GM23248 (cell line): Measurements from ENCODE around the gene UPK3A. TPM values are rescaled to one million over a fixed set of nuclear protein-coding genes. Genes with fewer than 3 reads are reported as not detected.

ENCODE experiments used
- DNase-seq: peaks from one replicate; pipeline ENCODE4 v3.0.0-alpha.2; 2015
- H2AFZ ChIP-seq: fragments of 200-600 bp; sonication (generic); 2 replicates; pipeline ENCODE4 v1.6.1; 2016; ENCODE audit warnings: antibody characterized with exemption
- H3F3A ChIP-seq: fragments of 200-600 bp; sonication (generic); 2 replicates; pipeline ENCODE4 v1.6.1; 2016; ENCODE audit warnings: mild to moderate bottlenecking, antibody characterized with exemption, mixed run types; ENCODE audit not compliant: insufficient read depth
- H3K27ac ChIP-seq: fragments of 200-600 bp; sonication (generic); 2 replicates; pipeline ENCODE4 v1.5.1; 2016; ENCODE audit warnings: mild to moderate bottlenecking
- H3K27me3 ChIP-seq: fragments of 200-600 bp; sonication (generic); replicated peaks from 2 replicates; pipeline ENCODE4 v1.6.1; 2016; ENCODE audit warnings: mild to moderate bottlenecking; ENCODE audit not compliant: insufficient read depth
- H3K36me3 ChIP-seq: fragments of 200-600 bp; sonication (generic); 2 replicates; pipeline ENCODE4 v1.6.1; 2016; ENCODE audit warnings: low read depth, mild to moderate bottlenecking
- H3K4me1 ChIP-seq: fragments of 200-600 bp; sonication (generic); 2 replicates; pipeline ENCODE4 v1.6.1; 2016; ENCODE audit warnings: mild to moderate bottlenecking; ENCODE audit not compliant: insufficient read depth
- H3K4me2 ChIP-seq: fragments of 200-600 bp; sonication (generic); one replicate; pipeline ENCODE4 v1.6.1; 2016; ENCODE audit warnings: mild to moderate bottlenecking; ENCODE audit not compliant: unreplicated experiment
- H3K4me3 ChIP-seq: fragments of 200-600 bp; sonication (generic); 2 replicates; pipeline ENCODE4 v1.5.1; 2016; ENCODE audit warnings: mild to moderate bottlenecking
- H3K79me2 ChIP-seq: fragments of 200-600 bp; sonication (generic); 2 replicates; pipeline ENCODE4 v1.6.1; 2016; ENCODE audit warnings: mild to moderate bottlenecking; ENCODE audit not compliant: insufficient read depth
- H3K9ac ChIP-seq: fragments of 200-600 bp; sonication (generic); 2 replicates; pipeline ENCODE4 v1.6.1; 2016; ENCODE audit warnings: mild to moderate bottlenecking
- H3K9me2 ChIP-seq: fragments of 200-600 bp; sonication (generic); 2 replicates; pipeline ENCODE4 v1.6.1; 2016; ENCODE audit warnings: mixed run types, mild to moderate bottlenecking, moderate library complexity; ENCODE audit not compliant: insufficient read depth
- H3K9me3 ChIP-seq: fragments of 200-600 bp; sonication (generic); one replicate; pipeline ENCODE4 v1.6.1; 2017; ENCODE audit warnings: low read depth
- H4K20me1 ChIP-seq: fragments of 200-600 bp; sonication (generic); 2 replicates; pipeline ENCODE4 v1.6.0; 2016; ENCODE audit not compliant: insufficient read depth
- EZH2 ChIP-seq: fragments of 200-600 bp; sonication (generic); IDR thresholded peaks from 2 replicates; pipeline ENCODE4 v1.6.1; 2018; ENCODE audit warnings: antibody characterized with exemption, mild to moderate bottlenecking; ENCODE audit not compliant: insufficient read depth, poor library complexity, severe bottlenecking
- EZH2phosphoT487 ChIP-seq: fragments of 200-600 bp; sonication (generic); IDR thresholded peaks from 2 replicates; pipeline ENCODE4 v1.6.1; 2018; ENCODE audit warnings: antibody characterized with exemption, moderate library complexity, mild to moderate bottlenecking, low read depth; ENCODE audit not compliant: insufficient read depth
- WGBS, 2 experiments: methylation state at CpG; one replicate each; pipeline ENCODE4 v1.1.6; 2015 to 2017; ENCODE audit warnings: low lambda C conversion rate in 2 of 2, low coverage in 1 of 2; ENCODE audit errors: missing lambda C conversion rate in 2 of 2; 5-methylcytosine and 5-hydroxymethylcytosine counted together
- in situ Hi-C: fragments of 300-500 bp; cut with MboI; formaldehyde crosslinking; loops from 2 replicates; pipeline ENCODE4 v1.15.0; 2020
- polyA plus RNA-seq: library from polyadenylated mRNA; unstranded; fragments of >200 nt; fragmentation: Nextera tagmentation; extraction: Ambion mirVana; gene quantifications from 2 replicates; pipeline ENCODE4 v1.2.1, GENCODE V29; 2016
- total RNA-seq: library from RNA; depleted of rRNA; stranded (reverse); fragments of >200 nt; shearing (Covaris generic); gene quantifications from 2 replicates; pipeline ENCODE4 v1.2.3, GENCODE V29; 2014

The UPK3A gene
- total and polyA plus RNA-seq, 2 experiments from 2014 or later: not detected

- Histone ChIP-seq H3K27me3 (no peaks in the 10 kb centered on the region), H2AFZ (no peak overlapping the region), H3K27ac (no peak overlapping the region), H3K79me2 (no peaks in the 10 kb centered on the region), H3K4me3 (no peak overlapping the region), H3K9ac (no peak overlapping the region), H3F3A (0 out of 2 replicates have a peak, but pooled peaks cover 7% of the 10 kb centered on the region), H3K4me1 (peaks cover 11% of the 10 kb centered on the region), H3K9me3 (no peaks in the 10 kb centered on the region), H3K9me2 (no peaks in the 10 kb centered on the region), H3K4me2 (no peak overlapping the region), H4K20me1 (no peaks in the 10 kb centered on the region), H3K36me3 (peaks cover 11% of the 10 kb centered on the region; the same call in 1 of the 2 replicates)
- WGBS, 2 experiments: 92 to 96% methylated on average over 9 of the region's 9 CpGs
- in situ Hi-C loops: no loop called here
- DNase-seq: no peak
- TF ChIP-seq EZH2 (no peak), EZH2phosphoT487 (no peak)
Observed at GRCh38 chr22:45337536-45337935, 52.8 kb downstream of the UPK3A start.

- H3K4me1 ChIP-seq: peaks cover 9% of the 10 kb centered on the region
- H4K20me1 ChIP-seq: no peaks in the 10 kb centered on the region
- no peaks in the 10 kb centered on the region for H3K79me2 ChIP-seq
- H3K4me2 ChIP-seq: no peak overlapping the region
- H3K9me2 ChIP-seq: no peaks in the 10 kb centered on the region
- H3K27ac ChIP-seq: no peak overlapping the region
- TF ChIP-seq EZH2 (no peak), EZH2phosphoT487 (no peak)
- 0 out of 2 replicates have a peak, but pooled peaks cover 4% of the 10 kb centered on the region for H3F3A ChIP-seq
- no peak overlapping the region for H3K9ac ChIP-seq
- H2AFZ ChIP-seq: no peak overlapping the region
- WGBS, 2 experiments: 91 to 93% methylated on average over 7 of the region's 7 CpGs
- H3K27me3 ChIP-seq: no peaks in the 10 kb centered on the region
- H3K9me3 ChIP-seq: no peaks in the 10 kb centered on the region
- H3K36me3 ChIP-seq: peaks cover 11% of the 10 kb centered on the region; the same call in 1 of the 2 replicates
- H3K4me3 ChIP-seq: no peak overlapping the region
- in situ Hi-C loops: no loop called here
- no peak for DNase-seq
Observed at GRCh38 chr22:45338795-45339194, 54.0 kb downstream of the UPK3A start.

GRCh38 chr22:45340323-45340722, 55.6 kb downstream of the UPK3A start:
- TF ChIP-seq EZH2phosphoT487 (no peak), EZH2 (no peak)
- H3K9me2 ChIP-seq: no peaks in the 10 kb centered on the region
- H2AFZ ChIP-seq: no peak overlapping the region
- 85% methylated on average over 8 of the region's 8 CpGs for WGBS, 2 experiments
- DNase-seq: no peak
- H3K27ac ChIP-seq: no peak overlapping the region
- no peaks in the 10 kb centered on the region for H3F3A ChIP-seq
- no peaks in the 10 kb centered on the region for H4K20me1 ChIP-seq
- peaks cover 11% of the 10 kb centered on the region; the same call in 1 of the 2 replicates for H3K36me3 ChIP-seq
- no peak overlapping the region for H3K4me3 ChIP-seq
- no peaks in the 10 kb centered on the region for H3K27me3 ChIP-seq
- no peaks in the 10 kb centered on the region for H3K79me2 ChIP-seq
- H3K4me2 ChIP-seq: no peak overlapping the region
- H3K9me3 ChIP-seq: no peaks in the 10 kb centered on the region
- H3K4me1 ChIP-seq: no peaks in the 10 kb centered on the region
- no peak overlapping the region for H3K9ac ChIP-seq
- in situ Hi-C loops: no loop called here

GRCh38 chr22:45341498-45341897, 56.7 kb downstream of the UPK3A start:
- Histone ChIP-seq H3K4me3 (no peak overlapping the region), H3K27ac (no peak overlapping the region), H3K27me3 (no peaks in the 10 kb centered on the region), H3K79me2 (no peaks in the 10 kb centered on the region), H4K20me1 (no peaks in the 10 kb centered on the region), H2AFZ (no peak overlapping the region), H3F3A (no peaks in the 10 kb centered on the region), H3K9me3 (no peaks in the 10 kb centered on the region), H3K4me2 (no peak overlapping the region), H3K36me3 (0 out of 2 replicates have a peak, but pooled peaks cover 11% of the 10 kb centered on the region), H3K9ac (no peak overlapping the region), H3K4me1 (no peaks in the 10 kb centered on the region), H3K9me2 (no peaks in the 10 kb centered on the region)
- DNase-seq: no peak
- TF ChIP-seq EZH2 (no peak), EZH2phosphoT487 (no peak)
- 64 to 70% methylated on average over 6 of the region's 6 CpGs for WGBS, 2 experiments
- in situ Hi-C loops: no loop called here

- H3K9me2 ChIP-seq: no peaks in the 10 kb centered on the region
- 0 out of 2 replicates have a peak, but pooled peaks cover 11% of the 10 kb centered on the region for H3K36me3 ChIP-seq
- no peaks in the 10 kb centered on the region for H3K4me1 ChIP-seq
- WGBS, 2 experiments: 95 to 98% methylated on average over 7 to 8 of the region's 8 CpGs
- no peaks in the 10 kb centered on the region for H4K20me1 ChIP-seq
- H3K27ac ChIP-seq: no peak overlapping the region
- H3F3A ChIP-seq: no peaks in the 10 kb centered on the region
- no peak for DNase-seq
- H3K4me3 ChIP-seq: no peak overlapping the region
- no peak overlapping the region for H3K4me2 ChIP-seq
- H3K27me3 ChIP-seq: no peaks in the 10 kb centered on the region
- H3K9me3 ChIP-seq: no peaks in the 10 kb centered on the region
- in situ Hi-C loops: no loop called here
- TF ChIP-seq EZH2: no peak
- no peak for TF ChIP-seq EZH2phosphoT487
- no peak overlapping the region for H2AFZ ChIP-seq
- H3K9ac ChIP-seq: no peak overlapping the region
- no peaks in the 10 kb centered on the region for H3K79me2 ChIP-seq
Observed at GRCh38 chr22:45343143-45343542, 58.4 kb downstream of the UPK3A start.
